HCT116 (cell line): ENCODE measurements around the gene TAF5L.

ENCODE experiments used
- CEBPB ChIP-seq: IDR thresholded peaks from 2 replicates; pipeline ENCODE4 v1.6.1; 2012; ENCODE audit warnings: low read depth
- EZH2 ChIP-seq: fragments of 200-600 bp; sonication (generic); IDR thresholded peaks from 2 replicates; pipeline ENCODE4 v1.6.1; 2017; ENCODE audit warnings: antibody characterized with exemption, mixed run types
- EZH2phosphoT487 ChIP-seq: fragments of 200-600 bp; IDR thresholded peaks from 2 replicates; pipeline ENCODE4 v1.6.1; 2018; ENCODE audit warnings: antibody characterized with exemption, borderline replicate concordance
- FOSL1 ChIP-seq: IDR thresholded peaks from 2 replicates; pipeline ENCODE4 v1.6.1; 2012; ENCODE audit warnings: low read depth
- JUND ChIP-seq: IDR thresholded peaks from 2 replicates; pipeline ENCODE4 v1.6.1; 2012
- POLR2A ChIP-seq: IDR thresholded peaks from 2 replicates; pipeline ENCODE4 v1.7.0; 2011; ENCODE audit warnings: borderline replicate concordance; ENCODE audit not compliant: insufficient read depth, insufficient read length; ENCODE audit errors: extremely low read depth
- POLR2AphosphoS5 ChIP-seq: IDR thresholded peaks from 2 replicates; pipeline ENCODE4 v1.6.1; 2011; ENCODE audit warnings: mild to moderate bottlenecking, low read depth, low read length, moderate library complexity
- SRF ChIP-seq: IDR thresholded peaks from 2 replicates; pipeline ENCODE4 v1.6.1; 2012; ENCODE audit warnings: low read depth
- ZBTB33 ChIP-seq: IDR thresholded peaks from 2 replicates; pipeline ENCODE4 v1.6.1; 2011; ENCODE audit warnings: mild to moderate bottlenecking, low read length, moderate library complexity; ENCODE audit not compliant: insufficient replicate concordance; ENCODE audit errors: extremely low read depth
- ZFX ChIP-seq: fragments of 450-650 bp; IDR thresholded peaks from 2 replicates; pipeline ENCODE4 v1.6.1; 2017
- ZNF274 ChIP-seq: fragments of 200-500 bp; sonication (Bioruptor generic); IDR thresholded peaks from 2 replicates; pipeline ENCODE4 v1.6.1; 2014; ENCODE audit warnings: mild to moderate bottlenecking, low read depth, low read length, inconsistent platforms
- TF ChIP-seq, protein P1 (sequence below), 3 experiments: fragments of 200-600 bp in 1 of 3; sonication (generic) in 1 of 3; IDR thresholded peaks in 2 of 3; conservative IDR thresholded peaks in 1 of 3; 2 replicates each; pipeline ENCODE4 v1.5.1; 2012 to 2017; ENCODE audit warnings: low read depth in 2 of 3, low read length in 2 of 3, antibody characterized with exemption in 1 of 3, borderline replicate concordance in 1 of 3, control low read depth in 1 of 3, mild to moderate bottlenecking in 1 of 3, mixed read lengths in 1 of 3, mixed run types in 1 of 3, moderate library complexity in 1 of 3; ENCODE audit not compliant: insufficient read depth in 1 of 3

DNA sequence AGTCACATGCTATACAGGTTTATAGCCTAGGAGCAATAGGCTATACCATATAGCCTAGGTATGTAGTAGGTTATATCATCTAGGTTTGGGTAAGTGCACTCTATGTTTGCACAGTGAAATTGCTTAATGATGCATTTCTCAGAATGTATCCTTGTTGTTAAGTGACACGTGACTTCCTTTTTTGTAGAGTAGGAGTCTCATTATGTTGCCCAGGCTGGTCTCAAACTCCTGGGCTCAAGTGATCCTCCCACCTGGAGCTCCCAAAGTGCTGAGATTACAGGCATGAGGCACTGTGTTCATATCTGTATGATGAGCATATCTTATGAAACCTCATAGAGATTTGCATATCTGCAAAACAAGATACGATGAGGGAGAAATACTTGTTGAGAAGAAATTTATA is 53.6 kb downstream of the TAF5L start:
- TF ChIP-seq, protein P1, sequence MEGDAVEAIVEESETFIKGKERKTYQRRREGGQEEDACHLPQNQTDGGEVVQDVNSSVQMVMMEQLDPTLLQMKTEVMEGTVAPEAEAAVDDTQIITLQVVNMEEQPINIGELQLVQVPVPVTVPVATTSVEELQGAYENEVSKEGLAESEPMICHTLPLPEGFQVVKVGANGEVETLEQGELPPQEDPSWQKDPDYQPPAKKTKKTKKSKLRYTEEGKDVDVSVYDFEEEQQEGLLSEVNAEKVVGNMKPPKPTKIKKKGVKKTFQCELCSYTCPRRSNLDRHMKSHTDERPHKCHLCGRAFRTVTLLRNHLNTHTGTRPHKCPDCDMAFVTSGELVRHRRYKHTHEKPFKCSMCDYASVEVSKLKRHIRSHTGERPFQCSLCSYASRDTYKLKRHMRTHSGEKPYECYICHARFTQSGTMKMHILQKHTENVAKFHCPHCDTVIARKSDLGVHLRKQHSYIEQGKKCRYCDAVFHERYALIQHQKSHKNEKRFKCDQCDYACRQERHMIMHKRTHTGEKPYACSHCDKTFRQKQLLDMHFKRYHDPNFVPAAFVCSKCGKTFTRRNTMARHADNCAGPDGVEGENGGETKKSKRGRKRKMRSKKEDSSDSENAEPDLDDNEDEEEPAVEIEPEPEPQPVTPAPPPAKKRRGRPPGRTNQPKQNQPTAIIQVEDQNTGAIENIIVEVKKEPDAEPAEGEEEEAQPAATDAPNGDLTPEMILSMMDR (IDR thresholded peaks at IDR 0.05 in 2 of 3, conservative IDR thresholded peaks at IDR 0.05 in 1 of 3; ENCODE audit: borderline replicate concordance in 1 of 3, insufficient read depth in 1 of 3, low read depth in 2 of 3, low read length in 2 of 3) = no peak
- no peak for TF ChIP-seq ZFX
- no peak for TF ChIP-seq POLR2A
- TF ChIP-seq EZH2 = no peak
- no peak for TF ChIP-seq JUND
- no peak for TF ChIP-seq ZBTB33
- TF ChIP-seq EZH2phosphoT487 = no peak
- TF ChIP-seq FOSL1 = no peak
- TF ChIP-seq CEBPB = no peak
- TF ChIP-seq SRF = no peak
- no peak for TF ChIP-seq ZNF274
- no peak for TF ChIP-seq POLR2AphosphoS5
